ENCODE results near the gene PITPNC1.

GRCh38 chr17:67685351-67685750, 308.3 kb downstream of the PITPNC1 start:
- TF ChIP-seq POLR2A (IDR thresholded peaks at IDR 0.05) = no peak
- TF ChIP-seq CTCF (IDR thresholded peaks at IDR 0.05) = no peak
- no peak for TF ChIP-seq EP300 (IDR thresholded peaks at IDR 0.05)
